OCI-LY1 (cell line): Measurements from ENCODE around the gene IQSEC3.

Experiments
- EZH2 ChIP-seq: fragments of 200-600 bp; sonication (generic), shearing (Covaris generic); IDR thresholded peaks from 2 replicates; pipeline ENCODE4 v1.8.0; 2017; ENCODE audit warnings: borderline replicate concordance, mixed run types, mild to moderate bottlenecking, antibody characterized with exemption, low read length, moderate library complexity, mixed read lengths
- TF ChIP-seq, protein P1 (sequence below): fragments of 200-600 bp; sonication (generic), shearing (Covaris generic); IDR thresholded peaks from 2 replicates; pipeline ENCODE4 v1.5.1; 2017; ENCODE audit warnings: mild to moderate bottlenecking, antibody characterized with exemption, low read length, moderate library complexity, mixed read lengths

DNA sequence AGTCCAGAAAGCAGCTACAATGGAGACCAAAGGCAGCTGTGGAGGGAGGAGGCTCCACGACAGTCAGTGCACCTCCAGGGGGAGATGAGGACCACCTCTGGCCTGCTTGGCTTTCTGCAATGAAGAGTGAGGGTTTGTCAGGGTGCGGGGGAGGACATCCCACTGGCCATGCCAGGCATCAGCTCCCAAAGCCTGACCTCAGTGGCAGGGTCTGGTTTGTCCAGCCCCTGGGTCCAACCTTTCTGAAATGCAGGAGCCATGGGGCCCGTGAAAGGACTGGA lies 112.2 kb downstream of the IQSEC3 start:
- TF ChIP-seq, protein P1, sequence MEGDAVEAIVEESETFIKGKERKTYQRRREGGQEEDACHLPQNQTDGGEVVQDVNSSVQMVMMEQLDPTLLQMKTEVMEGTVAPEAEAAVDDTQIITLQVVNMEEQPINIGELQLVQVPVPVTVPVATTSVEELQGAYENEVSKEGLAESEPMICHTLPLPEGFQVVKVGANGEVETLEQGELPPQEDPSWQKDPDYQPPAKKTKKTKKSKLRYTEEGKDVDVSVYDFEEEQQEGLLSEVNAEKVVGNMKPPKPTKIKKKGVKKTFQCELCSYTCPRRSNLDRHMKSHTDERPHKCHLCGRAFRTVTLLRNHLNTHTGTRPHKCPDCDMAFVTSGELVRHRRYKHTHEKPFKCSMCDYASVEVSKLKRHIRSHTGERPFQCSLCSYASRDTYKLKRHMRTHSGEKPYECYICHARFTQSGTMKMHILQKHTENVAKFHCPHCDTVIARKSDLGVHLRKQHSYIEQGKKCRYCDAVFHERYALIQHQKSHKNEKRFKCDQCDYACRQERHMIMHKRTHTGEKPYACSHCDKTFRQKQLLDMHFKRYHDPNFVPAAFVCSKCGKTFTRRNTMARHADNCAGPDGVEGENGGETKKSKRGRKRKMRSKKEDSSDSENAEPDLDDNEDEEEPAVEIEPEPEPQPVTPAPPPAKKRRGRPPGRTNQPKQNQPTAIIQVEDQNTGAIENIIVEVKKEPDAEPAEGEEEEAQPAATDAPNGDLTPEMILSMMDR = no peak
- no peak for TF ChIP-seq EZH2
